SU-DHL-6 (cell line): Measurements from ENCODE around the gene OR51Q1.

Experiments used
- EZH2phosphoT487 ChIP-seq: fragments of 200-600 bp; sonication (generic), shearing (Covaris generic); conservative IDR thresholded peaks from 2 replicates; pipeline ENCODE4 v1.6.1; 2018; ENCODE audit warnings: mild to moderate bottlenecking, antibody characterized with exemption, low read length, moderate library complexity, mixed read lengths
- TF ChIP-seq, protein P1 (sequence below): fragments of 200-600 bp; sonication (generic); IDR thresholded peaks from one replicate; pipeline ENCODE4 v1.5.1; 2017; ENCODE audit warnings: antibody characterized with exemption, mild to moderate bottlenecking, low read length, moderate library complexity; ENCODE audit not compliant: insufficient read depth, poor library complexity, severe bottlenecking

DNA sequence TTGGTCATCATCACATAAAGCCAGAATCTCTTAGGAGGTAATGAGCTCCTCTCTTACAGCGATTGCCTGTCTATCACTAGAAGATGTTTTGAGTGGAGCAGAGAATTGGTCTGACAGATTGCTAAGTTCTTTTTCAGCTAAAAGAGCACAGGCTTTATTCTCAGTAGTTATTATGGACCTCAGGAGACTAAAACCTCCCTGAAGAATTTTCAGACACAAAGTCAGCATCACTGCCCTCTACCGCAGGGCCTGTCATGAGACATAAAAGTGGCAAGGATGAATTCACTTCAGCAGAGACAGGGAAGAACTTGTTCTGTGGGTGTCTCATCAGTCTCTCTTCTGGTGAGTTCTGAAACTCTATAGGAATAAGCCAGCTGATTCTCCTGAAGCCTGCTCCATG is 27.1 kb downstream of the OR51Q1 start, which contains the start of gene OR51I2:
- TF ChIP-seq, protein P1, sequence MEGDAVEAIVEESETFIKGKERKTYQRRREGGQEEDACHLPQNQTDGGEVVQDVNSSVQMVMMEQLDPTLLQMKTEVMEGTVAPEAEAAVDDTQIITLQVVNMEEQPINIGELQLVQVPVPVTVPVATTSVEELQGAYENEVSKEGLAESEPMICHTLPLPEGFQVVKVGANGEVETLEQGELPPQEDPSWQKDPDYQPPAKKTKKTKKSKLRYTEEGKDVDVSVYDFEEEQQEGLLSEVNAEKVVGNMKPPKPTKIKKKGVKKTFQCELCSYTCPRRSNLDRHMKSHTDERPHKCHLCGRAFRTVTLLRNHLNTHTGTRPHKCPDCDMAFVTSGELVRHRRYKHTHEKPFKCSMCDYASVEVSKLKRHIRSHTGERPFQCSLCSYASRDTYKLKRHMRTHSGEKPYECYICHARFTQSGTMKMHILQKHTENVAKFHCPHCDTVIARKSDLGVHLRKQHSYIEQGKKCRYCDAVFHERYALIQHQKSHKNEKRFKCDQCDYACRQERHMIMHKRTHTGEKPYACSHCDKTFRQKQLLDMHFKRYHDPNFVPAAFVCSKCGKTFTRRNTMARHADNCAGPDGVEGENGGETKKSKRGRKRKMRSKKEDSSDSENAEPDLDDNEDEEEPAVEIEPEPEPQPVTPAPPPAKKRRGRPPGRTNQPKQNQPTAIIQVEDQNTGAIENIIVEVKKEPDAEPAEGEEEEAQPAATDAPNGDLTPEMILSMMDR, result no peak
- TF ChIP-seq EZH2phosphoT487, result no peak
